HEK293T (cell line): ENCODE measurements around the gene PAM.

ENCODE experiments used
- CTBP1 ChIP-seq: fragments of 450-650 bp; IDR thresholded peaks from 2 replicates; pipeline ENCODE4 v1.6.1; 2016; ENCODE audit warnings: borderline replicate concordance
- FOXM1 ChIP-seq: fragments of 450-650 bp; IDR thresholded peaks from 2 replicates; pipeline ENCODE4 v1.6.1; 2017; ENCODE audit warnings: mild to moderate bottlenecking, borderline replicate concordance

- TF ChIP-seq FOXM1 = no peak
- TF ChIP-seq CTBP1 = no peak
Measured at GRCh38 chr5:102830241-102830640, 75.1 kb downstream of the PAM start.
